GM12875 (cell line): ENCODE data around the gene RTL10.

ENCODE experiments used
- H3K4me3 ChIP-seq: one replicate; pipeline ENCODE4 v1.5.1; 2011; ENCODE audit warnings: low read depth, low read length, control low read depth
- TF ChIP-seq, protein P1 (sequence below): IDR thresholded peaks from 2 replicates; pipeline ENCODE4 v1.5.1; 2011; ENCODE audit warnings: low read depth, mild to moderate bottlenecking, control low read depth, inconsistent platforms, low read length, moderate library complexity, borderline replicate concordance; ENCODE audit not compliant: insufficient read depth

RTL10 gene

DNA sequence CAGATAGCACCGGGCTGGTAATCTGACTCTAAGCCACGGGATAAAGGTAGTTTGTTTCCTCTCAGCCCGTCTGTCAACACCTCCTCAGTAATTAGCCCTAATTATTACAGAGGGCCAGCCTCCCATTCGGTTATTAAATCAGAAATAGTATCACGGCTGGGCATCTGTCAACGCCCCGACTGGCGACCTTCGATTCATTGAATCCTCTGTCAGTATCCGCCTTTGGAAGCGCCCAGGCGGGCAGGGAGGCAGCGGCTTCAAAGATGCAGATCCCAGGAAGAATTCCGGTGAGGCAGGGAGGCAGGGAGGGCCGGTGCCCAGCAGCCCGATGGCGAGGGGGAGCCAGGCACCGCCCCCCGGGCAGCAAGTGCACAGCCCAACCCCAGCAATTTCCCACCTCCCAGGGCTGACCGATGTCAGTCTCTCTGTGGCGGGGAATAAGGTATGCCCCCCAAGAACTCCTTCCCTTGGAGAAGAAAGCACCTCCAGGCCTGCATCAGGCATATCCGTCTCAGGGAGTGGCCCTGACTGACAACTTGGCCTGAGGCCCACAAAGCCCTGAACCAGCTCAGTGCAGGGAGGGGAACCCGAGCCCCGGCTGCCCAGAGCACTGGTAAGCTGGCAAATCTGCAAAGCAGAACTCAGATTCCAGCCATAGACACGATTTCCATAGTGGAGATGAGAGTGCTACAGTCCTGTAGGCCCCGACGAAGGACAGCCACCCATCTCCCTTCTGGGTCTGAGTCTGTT is 11.4 kb downstream of the RTL10 start:
- H3K4me3 ChIP-seq: no peak overlapping the region
- TF ChIP-seq, protein P1, sequence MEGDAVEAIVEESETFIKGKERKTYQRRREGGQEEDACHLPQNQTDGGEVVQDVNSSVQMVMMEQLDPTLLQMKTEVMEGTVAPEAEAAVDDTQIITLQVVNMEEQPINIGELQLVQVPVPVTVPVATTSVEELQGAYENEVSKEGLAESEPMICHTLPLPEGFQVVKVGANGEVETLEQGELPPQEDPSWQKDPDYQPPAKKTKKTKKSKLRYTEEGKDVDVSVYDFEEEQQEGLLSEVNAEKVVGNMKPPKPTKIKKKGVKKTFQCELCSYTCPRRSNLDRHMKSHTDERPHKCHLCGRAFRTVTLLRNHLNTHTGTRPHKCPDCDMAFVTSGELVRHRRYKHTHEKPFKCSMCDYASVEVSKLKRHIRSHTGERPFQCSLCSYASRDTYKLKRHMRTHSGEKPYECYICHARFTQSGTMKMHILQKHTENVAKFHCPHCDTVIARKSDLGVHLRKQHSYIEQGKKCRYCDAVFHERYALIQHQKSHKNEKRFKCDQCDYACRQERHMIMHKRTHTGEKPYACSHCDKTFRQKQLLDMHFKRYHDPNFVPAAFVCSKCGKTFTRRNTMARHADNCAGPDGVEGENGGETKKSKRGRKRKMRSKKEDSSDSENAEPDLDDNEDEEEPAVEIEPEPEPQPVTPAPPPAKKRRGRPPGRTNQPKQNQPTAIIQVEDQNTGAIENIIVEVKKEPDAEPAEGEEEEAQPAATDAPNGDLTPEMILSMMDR: no peak

DNA sequence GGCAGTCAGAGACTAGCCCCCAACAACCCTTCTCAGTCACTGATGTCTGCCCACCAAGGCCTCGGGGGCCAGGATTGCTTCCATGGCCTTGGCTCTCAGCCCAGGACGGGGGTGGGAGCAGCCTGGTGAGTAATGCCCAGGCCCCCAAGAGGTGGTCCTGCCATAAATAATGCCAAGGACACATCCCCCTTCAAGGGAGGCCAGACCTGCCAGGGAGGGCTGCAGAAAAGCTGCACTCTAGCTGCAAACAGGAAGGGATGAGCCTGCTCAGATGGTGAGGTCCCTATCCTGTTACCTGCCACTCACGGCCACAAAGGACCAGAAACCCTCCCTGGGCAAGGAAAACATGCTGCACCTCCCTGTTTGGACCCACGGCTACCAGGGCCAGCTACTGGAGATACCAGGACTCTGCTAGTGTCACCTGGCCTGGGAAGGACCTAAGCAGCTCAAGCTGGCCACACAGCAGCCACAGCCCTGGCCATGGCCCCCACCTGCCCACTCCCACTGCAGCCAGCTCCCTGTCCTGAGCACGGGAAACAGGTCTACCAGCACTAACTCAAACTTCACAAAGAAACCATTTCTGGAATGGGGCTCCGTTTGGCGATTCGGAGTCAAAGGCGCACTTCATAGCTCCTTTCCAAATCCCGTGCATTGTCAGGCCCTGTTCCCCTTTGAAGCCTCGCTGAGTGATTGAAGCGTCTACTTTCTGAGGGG is 12.1 kb downstream of the RTL10 start:
- TF ChIP-seq, protein P1: no peak

DNA sequence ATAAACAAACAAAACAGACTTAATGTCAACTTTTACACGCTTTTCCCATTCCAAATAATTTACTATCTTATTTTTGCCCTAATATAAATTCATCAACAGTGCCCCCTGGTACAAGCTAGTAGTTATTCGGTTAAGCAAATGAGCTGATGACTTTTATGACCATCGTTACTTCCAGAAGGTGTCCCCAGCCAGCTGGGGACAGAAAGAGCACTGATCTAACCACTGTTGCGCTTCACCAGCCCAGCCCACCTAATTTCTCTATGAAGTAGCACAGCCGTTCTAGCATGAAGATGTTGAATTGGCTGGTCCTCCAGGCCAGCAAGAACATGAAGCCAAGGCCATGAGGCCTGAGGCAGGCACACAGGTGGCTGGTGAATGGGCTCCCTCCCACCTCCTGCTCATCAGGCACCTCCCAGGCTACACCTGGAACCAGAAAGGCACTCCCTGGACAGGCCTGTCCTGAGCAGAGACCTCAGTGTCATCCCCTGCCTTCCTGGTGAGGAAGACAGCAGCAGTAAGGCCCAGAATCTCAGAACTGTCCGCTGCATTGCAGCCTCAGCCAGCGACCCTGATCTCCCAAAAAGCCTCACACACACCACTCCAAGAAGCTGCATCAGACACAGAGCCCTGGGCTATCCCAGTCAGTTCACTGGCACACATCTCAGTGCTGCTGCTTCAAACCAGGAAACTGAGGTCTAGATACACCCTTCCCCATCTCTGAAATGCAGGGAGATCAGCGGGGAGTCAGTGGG is 12.9 kb downstream of the RTL10 start:
- TF ChIP-seq, protein P1: no peak
- no peak overlapping the region for H3K4me3 ChIP-seq

More for the DNA sequence above, 12.1 kb downstream of the RTL10 start:
- no peak overlapping the region for H3K4me3 ChIP-seq

DNA sequence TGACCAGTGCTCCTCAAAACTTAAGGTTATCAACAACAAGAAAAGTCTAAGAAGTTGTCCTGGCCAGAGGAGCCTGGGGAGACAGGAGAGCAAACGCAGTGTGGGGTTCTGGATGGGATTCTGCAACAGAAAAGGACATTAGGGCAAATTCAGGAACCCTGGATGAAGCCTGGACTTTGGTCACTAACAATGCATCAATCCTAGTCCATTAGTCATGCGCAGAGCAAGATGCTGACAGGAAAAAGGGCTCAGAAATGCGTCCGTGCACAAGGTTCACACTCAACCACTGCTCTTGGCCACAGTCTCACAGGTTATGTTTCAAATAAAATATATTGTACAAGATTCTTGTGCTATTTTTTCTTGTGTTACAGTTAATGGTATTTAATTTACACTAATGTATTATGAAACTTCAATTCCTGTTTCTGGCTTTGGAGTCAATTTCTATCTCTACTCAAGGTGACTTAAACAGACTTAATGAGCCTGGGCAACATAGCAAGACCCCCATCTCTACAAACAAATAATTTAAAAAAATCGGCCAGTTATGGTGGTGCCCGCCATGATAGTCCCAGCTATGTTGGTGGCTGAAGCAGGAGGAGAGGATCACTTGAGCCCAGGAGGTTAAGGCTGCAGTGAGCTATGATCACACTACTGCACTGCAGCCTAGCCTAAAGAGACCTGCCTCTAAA is 13.6 kb downstream of the RTL10 start:
- TF ChIP-seq, protein P1: no peak

DNA sequence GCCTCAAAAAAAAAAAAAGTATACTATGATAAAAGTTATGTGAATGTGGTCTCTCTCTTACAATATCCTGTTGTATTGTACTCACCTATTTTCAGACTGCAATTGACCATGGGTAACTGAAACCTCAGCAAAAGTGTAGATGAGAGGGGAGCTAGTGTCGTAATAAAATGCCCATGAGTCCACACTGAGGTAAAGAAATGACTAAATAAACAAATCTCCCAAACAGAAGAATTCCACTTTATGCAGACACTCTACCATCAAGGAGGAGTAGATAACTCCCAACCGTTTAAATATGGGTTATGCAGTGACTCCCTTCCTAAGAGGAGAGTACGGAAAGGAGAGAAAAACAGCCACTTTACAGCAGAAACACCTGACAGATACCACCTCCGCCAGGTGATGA is 14.6 kb downstream of the RTL10 start:
- H3K4me3 ChIP-seq: no peak overlapping the region
- TF ChIP-seq, protein P1: no peak

More for the DNA sequence above, 13.6 kb downstream of the RTL10 start:
- H3K4me3 ChIP-seq: no peak overlapping the region

DNA sequence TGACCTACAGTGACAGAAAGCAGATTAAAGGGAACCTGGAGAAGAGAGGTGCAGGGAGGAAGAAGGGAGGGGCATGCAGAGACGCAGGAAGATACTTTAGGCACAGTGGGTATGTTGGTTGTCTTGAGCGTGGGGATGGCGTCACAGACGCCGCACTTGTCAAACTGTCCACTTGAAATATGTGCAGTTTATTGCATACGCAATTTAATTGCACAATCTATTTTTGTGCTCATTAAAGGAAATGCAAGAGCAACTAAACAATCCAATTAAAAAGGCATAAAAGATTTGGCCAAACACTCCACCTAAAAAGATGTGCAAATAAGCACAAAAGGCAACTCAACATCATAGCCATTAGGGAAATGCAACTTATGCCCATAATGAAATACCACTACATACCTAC is 16.8 kb downstream of the RTL10 start:
- TF ChIP-seq, protein P1: no peak

More for the DNA sequence above, 16.8 kb downstream of the RTL10 start:
- no peak overlapping the region for H3K4me3 ChIP-seq
